GM19463 (cell line): ENCODE results near the gene TMTC4.

Experiments used
- ATAC-seq: cut with Tn5 transposase; IDR thresholded peaks from one replicate; pipeline ENCODE4 v1.9.1; 2021; ENCODE audit warnings: mild to moderate bottlenecking, moderate library complexity; ENCODE audit not compliant: unreplicated experiment

The TMTC4 gene

GRCh38 chr13:100667894-100668293 is 6.7 kb downstream of the TMTC4 start:
- no peak for ATAC-seq

GRCh38 chr13:100666124-100666523 is 8.5 kb downstream of the TMTC4 start:
- no peak for ATAC-seq

- no peak for ATAC-seq
Observed at GRCh38 chr13:100665403-100665802, 9.2 kb downstream of the TMTC4 start.

- ATAC-seq, result no peak
Observed at GRCh38 chr13:100664171-100664900, 10.3 kb downstream of the TMTC4 start.

- no peak for ATAC-seq
Observed at GRCh38 chr13:100662468-100663211, 12.0 kb downstream of the TMTC4 start.

- no peak for ATAC-seq
Observed at GRCh38 chr13:100660761-100661160, 13.8 kb downstream of the TMTC4 start.

GRCh38 chr13:100659578-100659977 is 15.0 kb downstream of the TMTC4 start:
- no peak for ATAC-seq

- peak; percentile 70 for ATAC-seq
Observed at GRCh38 chr13:100658363-100658762, 16.2 kb downstream of the TMTC4 start.

GRCh38 chr13:100657881-100658315 is 16.7 kb downstream of the TMTC4 start:
- no peak for ATAC-seq

GRCh38 chr13:100652510-100652909 is 22.1 kb downstream of the TMTC4 start:
- ATAC-seq, result no peak

- no peak for ATAC-seq
Observed at GRCh38 chr13:100650326-100650725, 24.3 kb downstream of the TMTC4 start.

GRCh38 chr13:100648354-100648753 is 26.2 kb downstream of the TMTC4 start:
- no peak for ATAC-seq

GRCh38 chr13:100646871-100647270 is 27.7 kb downstream of the TMTC4 start:
- ATAC-seq, result no peak

GRCh38 chr13:100646030-100646673 is 28.4 kb downstream of the TMTC4 start:
- ATAC-seq, result no peak

GRCh38 chr13:100645382-100645781 is 29.2 kb downstream of the TMTC4 start:
- no peak for ATAC-seq

- ATAC-seq, result no peak
Observed at GRCh38 chr13:100644371-100644770, 30.2 kb downstream of the TMTC4 start.

- ATAC-seq, result no peak
Observed at GRCh38 chr13:100637796-100638195, 36.8 kb downstream of the TMTC4 start.

- no peak for ATAC-seq
Observed at GRCh38 chr13:100637380-100637779, 37.2 kb downstream of the TMTC4 start.

GRCh38 chr13:100636441-100636840 is 38.2 kb downstream of the TMTC4 start:
- ATAC-seq, result no peak

- no peak for ATAC-seq
Observed at GRCh38 chr13:100636004-100636403, 38.6 kb downstream of the TMTC4 start.

GRCh38 chr13:100634696-100635095 is 39.9 kb downstream of the TMTC4 start:
- no peak for ATAC-seq

- no peak for ATAC-seq
Observed at GRCh38 chr13:100633461-100633860, 41.1 kb downstream of the TMTC4 start.
